Astrocyte of the cerebellum (primary cell): ENCODE results near the gene MFSD6.

Source experiments
- DNase-seq: peaks from one replicate; pipeline ENCODE4 v3.0.0-alpha.2; 2011; ENCODE audit warnings: low read depth
- H3K4me3 ChIP-seq: 2 replicates; pipeline ENCODE4 v1.5.1; 2011; ENCODE audit warnings: mild to moderate bottlenecking, low read depth, low read length, moderate library complexity
- CTCF ChIP-seq: IDR thresholded peaks from 2 replicates; pipeline ENCODE4 v1.5.1; 2012; ENCODE audit warnings: low read length, low read depth, moderate library complexity, mild to moderate bottlenecking; ENCODE audit errors: missing control alignments
- in situ Hi-C: cut with HindIII; loops from 2 replicates; pipeline ENCODE4 v1.10.0; 2017; ENCODE audit warnings: low sequenced_read_pairs

The MFSD6 gene

DNA sequence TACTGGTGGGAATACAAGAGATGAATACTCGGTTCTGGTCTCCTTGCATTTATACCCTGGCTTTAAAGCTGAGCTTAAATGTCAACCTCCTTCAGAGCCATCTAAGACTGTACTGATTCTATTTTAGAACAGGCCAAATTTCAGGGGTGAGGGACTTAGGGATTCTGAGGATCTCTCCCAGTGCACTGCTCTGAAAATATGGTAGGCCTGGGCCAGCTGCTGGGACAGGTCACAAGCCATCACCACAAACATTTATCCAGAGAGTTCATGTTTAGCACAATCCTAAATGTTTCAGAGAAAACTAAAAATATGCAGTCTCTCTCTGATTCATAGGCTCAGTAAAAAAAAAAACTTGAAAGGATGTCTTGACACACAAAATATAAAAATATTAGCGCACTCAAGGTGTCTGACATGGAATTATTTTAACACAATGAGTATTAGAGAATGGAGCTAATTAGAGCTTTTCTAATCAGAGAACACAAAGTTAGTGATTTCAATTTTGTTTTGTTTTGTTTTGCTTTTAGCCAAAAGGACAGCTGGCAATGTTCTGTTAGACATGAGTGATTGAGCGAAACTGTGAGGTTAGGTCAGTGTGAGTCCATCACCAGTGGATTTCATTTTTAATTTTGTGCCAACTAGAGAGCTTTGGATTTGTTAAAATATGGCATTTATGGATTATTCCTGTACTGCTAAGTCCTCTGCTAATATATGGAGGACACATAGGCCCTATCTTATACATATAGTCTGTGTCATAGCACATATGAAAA is 38.8 kb downstream of the MFSD6 start:
- H3K4me3 ChIP-seq, result no peak overlapping the region
- in situ Hi-C loops, result no loop called here
- no peak for DNase-seq
- TF ChIP-seq CTCF, result no peak

DNA sequence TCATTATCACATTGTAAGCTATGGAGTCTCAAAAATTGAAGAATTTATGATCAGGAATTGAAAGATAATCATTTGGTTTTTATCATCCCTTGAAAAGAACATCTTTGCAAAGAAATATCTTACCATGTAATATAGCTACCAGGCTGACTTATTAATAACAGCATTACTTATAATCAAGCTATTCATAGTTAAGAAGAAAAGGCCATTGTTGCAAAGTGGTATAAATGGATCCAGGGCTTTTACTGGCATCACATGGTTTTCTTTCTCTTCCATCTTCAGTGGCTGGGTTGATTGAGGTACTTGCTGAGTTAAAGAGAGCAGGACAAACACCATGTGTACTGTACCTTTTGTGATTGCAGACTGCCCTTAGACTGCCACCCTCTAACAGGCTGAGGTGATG is 39.6 kb downstream of the MFSD6 start:
- DNase-seq, result no peak
- in situ Hi-C loops, result no loop called here
- TF ChIP-seq CTCF, result no peak
- no peak overlapping the region for H3K4me3 ChIP-seq

GRCh38 chr2:190449925-190450324 is 41.8 kb downstream of the MFSD6 start:
- in situ Hi-C loops, result no loop called here
- no peak for DNase-seq
- H3K4me3 ChIP-seq, result no peak overlapping the region
- no peak for TF ChIP-seq CTCF

GRCh38 chr2:190450363-190450762 is 42.2 kb downstream of the MFSD6 start:
- DNase-seq, result no peak
- no peak overlapping the region for H3K4me3 ChIP-seq
- no peak for TF ChIP-seq CTCF
- in situ Hi-C loops, result no loop called here

DNA sequence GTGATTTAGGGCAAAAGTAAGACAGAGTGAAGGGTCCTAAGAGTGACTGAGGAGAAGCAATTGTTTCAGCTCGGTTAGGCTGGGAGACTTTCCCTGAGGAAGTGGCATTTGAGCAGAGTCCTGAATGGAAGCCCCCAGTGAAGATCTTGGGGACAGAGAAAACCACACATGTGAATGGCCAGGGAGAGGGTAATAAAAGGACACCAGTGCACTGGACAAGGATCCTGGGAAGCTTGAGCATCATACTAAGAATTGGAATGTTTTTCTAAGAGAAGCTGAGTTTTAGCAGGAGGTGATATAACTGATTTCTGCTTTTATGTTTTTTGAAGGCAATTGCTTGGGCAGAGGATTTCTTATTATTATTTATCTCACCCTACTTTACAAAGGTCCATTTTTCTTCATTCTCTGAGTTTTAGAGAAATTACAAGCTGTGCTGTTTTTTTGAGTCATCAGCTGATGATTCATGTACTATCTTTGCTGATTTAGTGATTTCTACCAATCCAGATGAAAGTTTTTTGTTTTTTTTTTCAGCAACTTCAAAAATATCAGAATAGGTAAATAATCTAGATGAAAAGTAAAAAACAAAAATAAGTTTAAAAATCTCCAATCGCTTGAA is 43.5 kb downstream of the MFSD6 start:
- no peak for TF ChIP-seq CTCF
- H3K4me3 ChIP-seq, result no peak overlapping the region
- DNase-seq, result no peak
- in situ Hi-C loops, result no loop called here

- no peak for TF ChIP-seq CTCF
- in situ Hi-C loops, result no loop called here
- no peak overlapping the region for H3K4me3 ChIP-seq
- DNase-seq, result no peak
Measured at GRCh38 chr2:190452433-190452832, 44.3 kb downstream of the MFSD6 start.
